GM21381 (cell line): ENCODE measurements around the gene TMEM219.
"Not testable (repeated sequence)": the region's sequence is repeated elsewhere in the genome, so short reads cannot be mapped to it uniquely, and the experiment has no call there.

ENCODE experiments used
- ATAC-seq: cut with Tn5 transposase; IDR thresholded peaks from one replicate; pipeline ENCODE4 v1.9.1; 2021; ENCODE audit warnings: mild to moderate bottlenecking, moderate library complexity; ENCODE audit not compliant: unreplicated experiment

Gene TMEM219, protein sequence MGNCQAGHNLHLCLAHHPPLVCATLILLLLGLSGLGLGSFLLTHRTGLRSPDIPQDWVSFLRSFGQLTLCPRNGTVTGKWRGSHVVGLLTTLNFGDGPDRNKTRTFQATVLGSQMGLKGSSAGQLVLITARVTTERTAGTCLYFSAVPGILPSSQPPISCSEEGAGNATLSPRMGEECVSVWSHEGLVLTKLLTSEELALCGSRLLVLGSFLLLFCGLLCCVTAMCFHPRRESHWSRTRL

DNA sequence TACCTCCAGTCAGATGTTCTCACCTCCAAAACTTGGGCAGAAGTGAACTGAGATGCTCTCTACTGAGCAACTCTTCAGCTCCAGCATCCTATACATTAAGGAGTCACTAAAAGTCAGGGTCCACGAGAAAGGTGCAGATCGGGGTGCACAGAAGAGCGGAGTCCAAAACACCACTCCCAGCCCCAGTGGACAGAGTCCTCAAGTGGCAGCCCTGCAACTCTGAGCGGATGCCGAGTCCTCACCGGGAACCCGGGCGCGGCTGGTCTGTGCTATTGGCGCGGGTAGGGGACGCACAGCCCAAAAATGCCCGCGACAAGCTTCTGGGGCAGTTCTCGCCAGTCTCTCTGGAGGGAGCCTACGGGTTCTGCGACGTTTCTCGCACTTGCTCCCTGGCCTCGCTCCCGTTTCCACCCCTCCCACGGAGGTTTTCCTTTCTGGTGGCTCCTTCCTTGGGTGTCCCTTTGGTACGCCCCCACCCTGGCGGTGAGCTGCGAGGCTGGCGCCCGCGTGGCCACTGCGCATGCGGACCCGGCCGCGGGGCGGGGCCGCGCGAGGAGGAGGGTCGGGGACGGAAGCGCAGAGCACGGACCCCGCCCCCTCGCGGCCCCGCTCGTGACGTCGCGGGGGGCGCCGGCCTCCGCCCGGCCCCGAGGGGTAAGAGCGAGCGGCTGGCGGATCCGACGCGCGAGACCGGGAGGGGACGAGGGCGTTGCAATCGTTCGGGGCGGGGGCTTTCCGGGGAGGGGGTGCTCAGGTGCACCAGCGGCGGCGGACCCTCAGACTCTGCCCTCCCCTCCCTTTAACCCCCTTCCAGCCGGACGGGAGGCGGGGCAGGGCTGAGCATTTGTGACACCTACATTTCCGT is at the start of gene TMEM219:
Gene TMEM219, plus strand, starts transcription at position 601 of the 865 bp plus-strand sequence. CDS start 1,065 bp downstream, outside the sequence.
- peak; percentile 90 for ATAC-seq

DNA sequence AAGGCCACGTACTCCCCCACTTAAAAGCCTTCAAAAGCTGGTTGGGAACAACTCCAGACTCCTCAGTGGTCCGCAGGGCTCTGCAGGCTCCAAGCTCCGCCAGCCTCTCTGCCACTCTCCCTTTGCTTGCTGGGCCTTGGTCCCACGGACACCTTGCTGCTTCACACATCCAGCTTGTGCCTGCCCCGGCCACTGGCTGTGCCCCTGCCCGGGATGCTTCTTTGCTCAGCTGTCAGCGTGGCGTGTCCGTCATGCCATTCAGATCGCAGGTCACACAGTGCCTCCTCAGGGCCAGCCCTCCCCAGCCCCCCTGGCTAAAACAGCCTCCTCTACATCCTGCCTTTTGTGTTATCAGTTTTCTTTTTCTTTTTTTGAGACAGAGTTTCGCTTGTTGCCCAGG is 49.8 kb upstream of the TMEM219 start:
- ATAC-seq, result no peak

DNA sequence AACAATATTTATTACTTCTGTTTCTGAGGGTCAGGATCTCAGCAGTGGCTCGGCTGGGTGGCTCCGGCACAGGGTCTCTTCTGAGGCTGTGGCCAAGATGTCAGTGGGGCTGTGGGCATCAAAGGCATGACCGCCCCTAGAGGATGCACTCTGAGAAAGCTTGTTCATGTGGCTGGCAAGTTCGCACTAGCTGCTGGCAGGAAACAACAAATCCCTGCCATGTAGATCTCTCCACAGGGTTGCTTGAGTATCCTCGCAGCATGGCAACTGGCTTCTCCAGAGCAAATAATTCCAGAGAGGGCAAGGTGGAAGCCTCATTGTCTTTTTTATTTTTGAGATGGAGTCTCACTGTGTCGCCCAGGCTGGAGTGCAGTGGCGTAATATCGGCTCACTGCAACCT is 48.4 kb upstream of the TMEM219 start:
- ATAC-seq, result no peak

DNA sequence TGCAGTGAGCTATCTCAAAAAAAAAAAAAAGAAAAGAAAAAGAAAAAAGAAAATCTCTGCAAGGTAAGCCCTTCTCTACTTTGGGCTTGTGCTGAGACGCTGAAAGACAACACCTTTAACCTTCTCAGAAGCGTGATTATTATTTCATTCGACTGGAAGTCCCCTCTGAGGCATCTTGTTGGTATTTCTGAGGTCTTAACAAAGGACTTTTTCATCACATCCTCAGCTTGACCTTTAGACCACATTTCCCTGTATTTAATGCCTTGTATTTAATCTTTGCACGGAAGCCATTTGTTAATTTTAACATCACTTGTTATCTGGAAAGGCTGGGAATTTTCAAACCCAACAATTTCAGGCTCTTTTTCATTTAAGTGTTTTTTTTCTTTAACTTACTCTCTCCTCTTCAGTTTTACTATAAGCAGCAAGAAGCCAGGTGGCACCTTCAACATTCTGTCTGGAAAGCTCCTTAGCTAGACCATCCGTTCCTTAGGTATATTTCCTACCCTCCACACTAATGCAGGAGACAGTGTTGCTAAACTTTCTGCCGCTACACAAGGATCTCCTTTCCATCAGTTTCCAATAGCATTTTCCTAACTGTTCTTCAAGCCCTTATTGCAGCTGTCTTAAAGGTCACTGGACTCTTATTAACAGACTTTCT is 46.2 kb upstream of the TMEM219 start:
- ATAC-seq, result no peak

DNA sequence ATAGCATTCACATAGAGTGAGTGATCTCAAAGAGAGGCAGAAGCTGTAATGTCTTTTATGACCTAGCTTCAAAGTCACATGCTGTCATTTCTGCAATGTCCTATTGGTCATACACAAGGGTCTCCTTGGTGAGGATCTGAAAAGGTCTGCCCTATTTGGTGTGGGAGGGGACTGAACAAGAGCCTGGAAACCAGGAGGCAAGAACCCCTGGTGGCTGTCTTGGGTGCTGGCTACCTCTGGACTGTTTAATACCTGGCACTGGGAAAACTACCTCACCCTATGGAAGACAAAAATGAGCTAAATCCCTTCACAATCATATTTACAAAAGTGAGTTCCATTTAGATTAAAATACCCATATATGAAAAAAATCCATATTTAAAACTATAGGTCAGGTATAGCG is 44.9 kb upstream of the TMEM219 start:
- no peak for ATAC-seq

DNA sequence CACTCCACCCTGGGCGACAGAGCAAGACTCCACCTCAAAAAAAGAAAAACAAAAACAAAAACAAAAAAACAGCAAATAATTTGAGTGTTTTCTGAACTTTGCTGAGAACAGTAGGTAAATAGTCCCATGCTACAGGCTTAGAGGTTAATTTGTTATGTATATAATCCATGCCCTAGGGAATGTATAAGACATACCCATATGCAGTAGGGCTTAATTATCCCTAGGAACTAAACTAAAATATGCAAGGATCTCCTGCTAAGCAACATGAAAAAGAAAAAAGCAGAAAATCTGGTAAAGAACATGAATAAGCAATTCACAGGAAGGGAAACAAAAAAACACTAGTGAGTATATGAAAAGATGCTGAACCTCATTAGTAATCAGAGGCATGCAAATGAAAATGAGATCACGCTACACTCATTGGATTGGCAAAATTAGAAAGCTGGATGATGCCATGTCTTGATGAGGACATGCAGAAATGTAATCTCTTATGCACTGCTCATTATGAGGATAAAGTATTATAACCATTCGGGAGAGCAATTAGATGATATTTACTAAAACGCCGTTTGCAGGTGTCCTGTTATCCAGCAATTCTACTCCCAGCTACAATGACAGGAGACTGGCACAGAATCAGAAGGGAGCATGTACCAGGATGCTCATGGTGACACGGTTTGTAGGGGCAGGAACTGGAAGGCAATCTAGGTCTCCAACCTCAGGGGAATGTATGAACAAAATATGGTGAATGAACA is 41.4 kb upstream of the TMEM219 start:
- ATAC-seq, result no peak

GRCh38 chr16:29921034-29921385 is 40.9 kb upstream of the TMEM219 start:
- no peak for ATAC-seq

GRCh38 chr16:29922326-29922725 is 39.6 kb upstream of the TMEM219 start:
- ATAC-seq, result no peak

GRCh38 chr16:29922986-29923501 is 38.8 kb upstream of the TMEM219 start:
- ATAC-seq, result no peak

GRCh38 chr16:29925105-29925756 is 36.6 kb upstream of the TMEM219 start:
- ATAC-seq, result no peak

DNA sequence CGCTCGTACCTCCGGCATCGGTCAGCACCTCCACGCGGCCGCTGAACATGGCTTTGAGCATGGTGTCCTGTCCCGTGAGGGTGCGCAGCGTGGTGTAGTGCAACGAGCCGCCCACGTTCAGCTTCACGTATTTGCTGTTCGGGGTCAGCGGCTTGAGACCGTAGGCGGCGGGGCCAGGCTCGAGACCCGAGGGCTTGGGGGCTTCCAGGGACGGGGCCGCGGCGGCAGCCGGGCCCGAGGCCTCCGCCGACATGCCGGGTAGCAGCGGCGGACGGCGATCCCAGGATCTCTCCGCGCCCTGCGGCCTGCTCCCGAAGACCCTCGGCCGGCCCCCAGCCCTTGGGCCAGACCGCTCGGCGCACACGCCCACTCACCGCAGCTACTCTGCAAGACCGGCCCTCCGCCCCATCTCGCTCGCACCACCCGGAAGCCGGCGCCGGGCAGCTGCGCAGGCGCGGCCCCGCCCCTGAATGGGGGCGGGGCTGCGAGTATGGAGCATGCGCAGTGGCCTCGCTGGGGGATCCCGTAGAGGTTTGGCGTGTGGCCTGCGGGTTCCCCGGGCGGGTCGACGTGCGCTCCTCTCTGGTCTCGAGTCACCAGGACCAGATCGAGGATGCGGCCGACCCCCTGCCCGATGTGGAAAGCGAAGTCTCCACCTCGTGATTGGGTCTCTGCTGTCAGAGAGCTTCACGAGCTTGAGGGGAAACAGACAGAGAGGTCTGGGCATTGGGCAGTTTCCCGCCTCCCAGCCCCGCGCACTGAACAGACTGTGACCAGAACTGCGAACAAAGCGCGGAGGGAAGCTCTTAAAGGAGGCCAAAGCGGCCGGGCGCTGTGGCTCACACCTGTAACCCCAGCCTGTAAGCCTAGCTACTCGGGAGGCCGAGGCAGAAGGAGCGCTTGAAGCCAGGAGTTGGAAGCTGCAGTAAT is 35.8 kb upstream of the TMEM219 start, which contains the start of gene KCTD13:
Gene KCTD13, minus strand, starts transcription at position 446 of the 930 bp plus-strand sequence. Its CDS starts 193 bp downstream, at position 253.
- ATAC-seq, result peak; percentile 83

GRCh38 chr16:29926711-29927052 is 35.2 kb upstream of the TMEM219 start:
- no peak for ATAC-seq

DNA sequence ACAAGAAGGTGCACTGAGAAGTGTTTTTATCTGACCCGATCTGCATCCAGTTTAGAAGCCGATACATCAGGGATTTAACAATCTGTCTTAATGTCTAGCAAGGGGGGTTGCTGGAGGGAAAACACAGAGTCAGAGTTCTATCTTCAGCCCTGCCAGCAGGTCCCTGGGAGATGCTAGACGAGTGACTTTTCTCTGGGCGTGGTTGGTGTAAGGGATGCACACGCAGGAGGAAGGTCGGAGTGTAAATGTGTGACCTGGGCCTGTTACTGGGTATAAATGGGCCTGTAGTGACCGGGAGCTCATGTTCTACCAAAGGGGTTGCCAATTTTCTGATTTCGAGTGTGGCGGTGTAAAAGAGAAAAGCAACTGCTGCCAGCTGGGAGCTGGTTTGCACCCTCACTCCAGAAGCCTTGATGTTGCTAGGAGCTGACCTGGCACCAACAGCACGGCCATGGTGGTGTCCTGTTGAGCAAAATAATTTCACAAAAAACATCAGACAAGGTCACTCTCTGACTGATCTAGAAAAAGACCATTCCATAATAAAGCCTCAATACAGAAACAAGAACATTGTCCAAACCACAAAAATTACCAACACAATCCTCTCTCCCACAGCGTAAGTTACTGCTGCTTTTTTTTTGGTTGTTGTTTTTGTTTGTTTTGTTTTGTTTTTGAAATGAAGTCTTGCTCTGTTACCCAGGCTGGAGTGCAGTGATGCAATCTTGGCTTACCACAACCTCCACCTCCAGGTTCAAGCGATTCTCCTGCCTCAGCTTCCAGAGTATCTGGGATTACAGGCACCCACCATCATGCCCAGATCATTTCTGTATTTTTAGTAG is 34.6 kb upstream of the TMEM219 start:
- no peak for ATAC-seq

GRCh38 chr16:29931750-29932149 is 30.1 kb upstream of the TMEM219 start:
- not testable (repeated sequence) for ATAC-seq

DNA sequence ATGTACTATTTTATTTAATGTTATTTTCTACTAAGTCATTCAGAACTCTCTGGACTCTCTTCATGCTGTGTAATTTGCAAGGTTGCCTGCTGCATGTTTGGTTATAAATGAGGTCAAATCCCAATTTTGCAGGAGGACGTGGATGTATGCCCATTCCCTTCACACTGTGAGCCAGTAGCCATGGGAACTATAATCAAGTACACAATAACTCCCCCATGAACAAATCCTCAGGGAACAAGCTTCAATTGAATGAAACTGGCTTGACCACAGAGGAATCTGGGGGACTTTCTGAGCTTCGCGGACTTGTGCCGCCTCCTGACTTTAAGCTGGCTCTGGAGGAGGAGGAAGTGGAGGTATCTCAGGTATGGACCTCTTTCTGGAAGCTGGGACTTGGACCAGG is 21.2 kb upstream of the TMEM219 start:
- ATAC-seq, result no peak

DNA sequence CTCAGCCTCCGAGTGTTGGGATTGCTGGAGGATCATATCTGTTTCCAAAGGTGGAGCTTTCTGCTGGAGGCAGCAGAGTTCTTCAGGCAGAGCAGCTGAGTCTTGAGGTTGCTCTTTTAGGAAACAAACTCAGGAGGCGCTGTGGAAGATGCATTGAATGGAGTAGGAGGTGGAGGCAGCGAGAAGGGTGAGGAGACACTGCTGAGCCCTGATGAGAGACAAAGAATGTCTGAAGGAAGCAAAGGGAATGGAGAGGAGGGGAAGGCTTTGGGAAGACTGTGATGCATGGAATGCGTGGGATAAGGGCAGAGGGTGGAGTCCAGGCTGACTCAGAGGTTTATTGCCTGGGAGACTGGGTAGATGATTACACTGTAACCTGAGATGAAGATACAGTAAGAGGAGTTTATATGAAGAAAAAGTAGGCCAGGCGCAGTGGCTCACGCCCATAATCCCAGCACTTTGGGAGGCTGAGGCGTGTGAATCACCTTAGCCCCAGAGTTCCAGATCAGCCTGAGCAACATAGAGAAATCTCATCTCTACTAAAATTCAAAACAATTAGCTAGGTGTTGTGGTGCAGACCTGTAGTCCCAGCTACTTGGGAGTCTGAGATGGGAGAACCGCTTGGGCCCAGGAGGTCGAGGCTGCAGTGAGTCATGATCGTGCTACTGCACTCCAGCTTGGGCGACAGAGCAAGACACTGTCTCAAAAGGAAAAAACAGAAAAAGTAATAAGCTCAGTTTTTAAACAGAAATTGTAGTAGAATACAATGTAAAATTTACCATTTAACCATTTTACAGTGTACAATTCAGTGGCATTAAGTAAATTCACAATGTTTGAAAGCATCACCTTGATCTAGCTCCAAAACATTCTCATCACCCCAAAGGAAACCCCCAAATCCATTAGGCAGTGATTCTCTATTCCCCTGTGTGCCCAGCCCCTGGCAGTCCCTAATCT is 17.8 kb upstream of the TMEM219 start:
- ATAC-seq, result no peak

- no peak for ATAC-seq
Measured at GRCh38 chr16:29947897-29948296, 14.0 kb upstream of the TMEM219 start.
